K562 (cell line): ENCODE measurements around the gene WDR47. TPM values are rescaled to one million over a fixed set of nuclear protein-coding genes. Genes with fewer than 3 reads are reported as not detected.

Source experiments
- ATAC-seq: fragments of 200-7000 bp; cut with Tn5 transposase; 3 replicates; pipeline ENCODE4 v1.9.1; 2020; ENCODE audit warnings: moderate library complexity
- BruUV-seq: library from RNA; stranded (reverse); fragments of 400-500 nt; replicated peaks from 2 replicates; lab custom pipeline; 2021; lab: Mats Ljungman, UMichigan
- CTCF ChIA-PET: fragments of 300-600 bp; formaldehyde crosslinking; extraction: SDS; loops from one replicate; lab custom pipeline; 2021; ENCODE audit warnings: low intra/inter-chr PET ratio; lab: Yijun Ruan, JAX
- POLR2A ChIA-PET: fragments of 300-600, 350-650 bp; sonication (Branson Sonifier 250); formaldehyde crosslinking; extraction: SDS; loops from one replicate; lab custom pipeline; 2021; ENCODE audit warnings: antibody characterized with exemption, inconsistent platforms; lab: Yijun Ruan, JAX
- DNase-seq, 4 experiments: peaks; one replicate each; pipeline versions ENCODE4 v3.0.0 to v3.0.0-alpha.2; 2011 to 2018; ENCODE audit warnings: low spot score in 3 of 4, mixed read lengths in 3 of 4; ENCODE audit errors: extremely low read depth in 1 of 4
- FAIRE-seq: peaks from 2 replicates; lab custom pipeline; 2011; peaks lifted over from hg19 to GRCh38; lab: Jason Lieb, UNC
- H2AFZ ChIP-seq: 2 replicates; pipeline ENCODE4 v1.6.0; 2011; ENCODE audit warnings: low read depth, low read length, control low read depth, inconsistent platforms
- H3K27ac ChIP-seq: fragments of 200-600 bp; 3 replicates; pipeline ENCODE4 v1.8.0; 2011; ENCODE audit warnings: low read depth, mild to moderate bottlenecking, control low read depth, inconsistent platforms, low read length, moderate library complexity, mixed read lengths; ENCODE audit errors: extremely low read depth
- H3K27me3 ChIP-seq, 2 experiments: fragments of 300-600 bp in 1 of 2; 2 replicates in 1 of 2; 3 replicates in 1 of 2; pipeline versions ENCODE4 v1.6.0 to v1.8.0; 2011; ENCODE audit warnings: inconsistent platforms in 2 of 2, low read length in 2 of 2, mild to moderate bottlenecking in 1 of 2, mixed read lengths in 1 of 2, moderate library complexity in 1 of 2; ENCODE audit not compliant: control insufficient read depth in 2 of 2, insufficient read depth in 2 of 2
- H3K36me3 ChIP-seq: fragments of 300-600 bp; 3 replicates; pipeline ENCODE4 v1.8.0; 2011; ENCODE audit warnings: mild to moderate bottlenecking, low read length, inconsistent platforms; ENCODE audit not compliant: control insufficient read depth, insufficient read depth
- H3K4me1 ChIP-seq, 2 experiments: fragments of 200-600 bp in 1 of 2; replicated peaks in 1 of 2; 2 replicates in 1 of 2; 3 replicates in 1 of 2; pipeline versions ENCODE4 v1.5.1 to v1.8.0; 2011; ENCODE audit warnings: inconsistent platforms in 2 of 2, low read length in 2 of 2, mild to moderate bottlenecking in 1 of 2, mixed read lengths in 1 of 2, moderate library complexity in 1 of 2; ENCODE audit not compliant: control insufficient read depth in 2 of 2, insufficient read depth in 2 of 2
- H3K4me2 ChIP-seq: 2 replicates; pipeline ENCODE4 v1.6.1; 2011; ENCODE audit warnings: low read length, control low read depth, inconsistent platforms, mixed read lengths; ENCODE audit not compliant: insufficient read depth
- H3K4me3 ChIP-seq: fragments of 200-600 bp; sonication (generic), shearing (Covaris generic); 2 replicates; pipeline ENCODE4 v1.5.1; 2016; ENCODE audit warnings: control low read depth, inconsistent platforms
- H3K79me2 ChIP-seq: fragments of 200-600 bp; 3 replicates; pipeline ENCODE4 v1.8.0; 2011; ENCODE audit warnings: low read length, inconsistent platforms; ENCODE audit not compliant: control insufficient read depth, insufficient read depth
- H3K9ac ChIP-seq, 2 experiments: 2 replicates each; pipeline versions ENCODE4 v1.6.0 to v1.6.1; 2011; ENCODE audit warnings: low read depth in 2 of 2, low read length in 2 of 2, control low read depth in 1 of 2, inconsistent platforms in 1 of 2, mild to moderate bottlenecking in 1 of 2, mixed read lengths in 1 of 2; ENCODE audit not compliant: insufficient read depth in 1 of 2
- H3K9me1 ChIP-seq: one replicate; pipeline ENCODE4 v1.6.0; 2011; ENCODE audit warnings: inconsistent platforms, mild to moderate bottlenecking, low read length, moderate library complexity; ENCODE audit not compliant: control insufficient read depth, insufficient read depth
- H3K9me3 ChIP-seq: replicated peaks from 2 replicates; pipeline ENCODE4 v1.5.1; 2011; ENCODE audit warnings: low read depth, low read length, inconsistent platforms; ENCODE audit not compliant: control insufficient read depth, insufficient read depth
- H4K20me1 ChIP-seq: replicated peaks from 2 replicates; pipeline ENCODE4 v1.6.1; 2011; ENCODE audit warnings: low read length, inconsistent platforms, mixed read lengths; ENCODE audit not compliant: control insufficient read depth, insufficient read depth
- ELF1 ChIP-seq: fragments of 200-800 bp; sonication (Bioruptor generic); IDR thresholded peaks from 2 replicates; pipeline ENCODE4 v1.6.1; 2016; ENCODE audit warnings: missing genetic modification characterization, missing compliant biosample characterization
- ELF2 ChIP-seq: fragments of 250-450 bp; sonication (Bioruptor Pico); IDR thresholded peaks from 2 replicates; pipeline ENCODE4 v1.5.0; 2021; ENCODE audit warnings: mild to moderate bottlenecking
- GABPA ChIP-seq: fragments of 200-800 bp; sonication (Bioruptor generic); conservative IDR thresholded peaks from 2 replicates; pipeline ENCODE4 v1.6.1; 2016; ENCODE audit warnings: low read depth, missing genetic modification characterization, missing compliant biosample characterization
- IRF2 ChIP-seq: sonication (generic); formaldehyde crosslinking; IDR thresholded peaks from 2 replicates; pipeline ENCODE4 v1.8.1; 2022; ENCODE audit warnings: mild to moderate bottlenecking, missing genetic modification reagents
- XRCC3 ChIP-seq: fragments of 450-650 bp; IDR thresholded peaks from 2 replicates; pipeline ENCODE4 v1.6.1; 2017; ENCODE audit warnings: mild to moderate bottlenecking, moderate library complexity
- ZSCAN32 ChIP-seq: fragments of 450-650 bp; formaldehyde crosslinking; IDR thresholded peaks from 2 replicates; pipeline ENCODE4 v1.4.0; 2020; ENCODE audit warnings: mild to moderate bottlenecking, moderate library complexity
- WGBS: fragments of 100-300 bp; shearing (Covaris generic); methylation state at CpG from one replicate; pipeline ENCODE4 v1.1.6; 2016; ENCODE audit warnings: low coverage, mixed read lengths; ENCODE audit not compliant: insufficient coverage; ENCODE audit errors: missing lambda C conversion rate; 5-methylcytosine and 5-hydroxymethylcytosine counted together
- in situ Hi-C: fragments of 300-500 bp; cut with MboI; formaldehyde crosslinking; loops from 4 replicates; pipeline ENCODE4 v1.15.0; 2018; ENCODE audit warnings: inconsistent platforms, mixed read lengths
- intact Hi-C: fragments of 100-400 bp; cut with micrococcal nuclease; formaldehyde crosslinking; loops from 2 replicates; pipeline ENCODE4 v1.14.2; 2022
- polyA plus RNA-seq, 8 experiments: library from polyadenylated mRNA; depleted of rRNA in 4 of 8; stranded (reverse) in 5 of 8; unstranded in 3 of 8; fragments of >200 nt; fragmentation: Nextera tagmentation in 2 of 8; fragmentation: Illumina TruSeq in 1 of 8; extraction: Ambion mirVana in 2 of 8; extraction: Trizol in 1 of 8; gene quantifications; 2 replicates each; pipeline versions ENCODE4 v1.2.1 to v1.2.3, GENCODE V29; 2011 to 2014; ENCODE audit warnings: inconsistent platforms in 1 of 8, missing spikeins in 1 of 8
- total RNA-seq, 7 experiments: library from RNA; depleted of rRNA in 6 of 7; stranded (reverse); fragments of >200 nt in 6 of 7; fragmentation: Illumina TruSeq in 2 of 7; extraction: Trizol in 2 of 7; gene quantifications; 2 replicates each; pipeline versions ENCODE4 v1.2.1 to v1.2.3, GENCODE V29; 2011 to 2021; ENCODE audit warnings: low replicate concordance in 1 of 7
- TF ChIP-seq, protein P1 (sequence below), 2 experiments: fragments of 150-350 bp in 1 of 2; IDR thresholded peaks; 2 replicates each; pipeline ENCODE4 v1.6.1; 2012 to 2016; ENCODE audit warnings: low read depth in 2 of 2, low read length in 2 of 2, mild to moderate bottlenecking in 1 of 2, moderate library complexity in 1 of 2
- TF ChIP-seq, protein P2 (sequence below): fragments of 450-650 bp; formaldehyde crosslinking; IDR thresholded peaks from 2 replicates; pipeline ENCODE4 v1.4.0; 2022; ENCODE audit warnings: mild to moderate bottlenecking, moderate library complexity

Gene WDR47
- total and polyA plus RNA-seq, 9 of the 15 experiments (the other 6 are each of a cell fraction or from before 2014, with no cell fraction given) = 1.3 to 10.1 (median 4.9) TPM

DNA sequence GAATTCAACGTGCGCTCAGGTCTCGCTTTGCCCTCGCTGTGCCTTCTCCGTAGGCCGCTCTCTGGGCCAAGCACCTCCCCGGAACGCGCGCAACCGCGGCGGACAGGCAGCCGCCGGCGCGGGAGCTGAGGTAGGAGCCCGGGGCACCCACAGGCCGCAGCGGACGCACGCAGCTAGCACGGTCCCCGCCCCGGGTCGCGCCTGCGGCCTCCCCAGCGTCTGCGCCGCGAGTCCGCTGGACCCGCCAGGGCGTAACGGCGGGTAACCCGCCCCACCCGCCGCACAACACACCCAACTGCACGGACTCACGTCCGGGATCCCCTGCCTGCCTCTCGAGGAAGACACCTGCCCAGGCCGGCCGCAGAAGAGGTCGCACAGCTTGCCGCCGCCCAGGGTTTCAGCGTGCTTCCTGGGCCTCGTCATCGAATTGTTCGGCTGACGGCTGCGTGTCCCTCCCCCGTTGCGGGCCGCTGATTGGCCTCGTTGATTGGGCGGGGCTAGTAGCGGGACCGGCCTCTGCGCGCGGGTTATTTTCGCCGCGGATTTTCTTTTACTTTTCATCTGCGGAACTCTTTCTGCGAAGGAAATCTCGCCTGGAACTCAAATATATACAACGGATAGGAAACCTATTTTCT, 78.7 kb downstream of the WDR47 start, which contains the start of gene CLCC1 (continued):
- TF ChIP-seq, protein P1, sequence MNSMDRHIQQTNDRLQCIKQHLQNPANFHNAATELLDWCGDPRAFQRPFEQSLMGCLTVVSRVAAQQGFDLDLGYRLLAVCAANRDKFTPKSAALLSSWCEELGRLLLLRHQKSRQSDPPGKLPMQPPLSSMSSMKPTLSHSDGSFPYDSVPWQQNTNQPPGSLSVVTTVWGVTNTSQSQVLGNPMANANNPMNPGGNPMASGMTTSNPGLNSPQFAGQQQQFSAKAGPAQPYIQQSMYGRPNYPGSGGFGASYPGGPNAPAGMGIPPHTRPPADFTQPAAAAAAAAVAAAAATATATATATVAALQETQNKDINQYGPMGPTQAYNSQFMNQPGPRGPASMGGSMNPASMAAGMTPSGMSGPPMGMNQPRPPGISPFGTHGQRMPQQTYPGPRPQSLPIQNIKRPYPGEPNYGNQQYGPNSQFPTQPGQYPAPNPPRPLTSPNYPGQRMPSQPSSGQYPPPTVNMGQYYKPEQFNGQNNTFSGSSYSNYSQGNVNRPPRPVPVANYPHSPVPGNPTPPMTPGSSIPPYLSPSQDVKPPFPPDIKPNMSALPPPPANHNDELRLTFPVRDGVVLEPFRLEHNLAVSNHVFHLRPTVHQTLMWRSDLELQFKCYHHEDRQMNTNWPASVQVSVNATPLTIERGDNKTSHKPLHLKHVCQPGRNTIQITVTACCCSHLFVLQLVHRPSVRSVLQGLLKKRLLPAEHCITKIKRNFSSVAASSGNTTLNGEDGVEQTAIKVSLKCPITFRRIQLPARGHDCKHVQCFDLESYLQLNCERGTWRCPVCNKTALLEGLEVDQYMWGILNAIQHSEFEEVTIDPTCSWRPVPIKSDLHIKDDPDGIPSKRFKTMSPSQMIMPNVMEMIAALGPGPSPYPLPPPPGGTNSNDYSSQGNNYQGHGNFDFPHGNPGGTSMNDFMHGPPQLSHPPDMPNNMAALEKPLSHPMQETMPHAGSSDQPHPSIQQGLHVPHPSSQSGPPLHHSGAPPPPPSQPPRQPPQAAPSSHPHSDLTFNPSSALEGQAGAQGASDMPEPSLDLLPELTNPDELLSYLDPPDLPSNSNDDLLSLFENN (IDR thresholded peaks at IDR 0.05; ENCODE audit: low read depth in 2 of 2, low read length in 2 of 2) = no peak
- TF ChIP-seq ZSCAN32 (CRISPR knock-in tag) (no peak), IRF2 (CRISPR knock-in tag) (peak; percentile 88; the same call in 1 of the 2 replicates)

DNA sequence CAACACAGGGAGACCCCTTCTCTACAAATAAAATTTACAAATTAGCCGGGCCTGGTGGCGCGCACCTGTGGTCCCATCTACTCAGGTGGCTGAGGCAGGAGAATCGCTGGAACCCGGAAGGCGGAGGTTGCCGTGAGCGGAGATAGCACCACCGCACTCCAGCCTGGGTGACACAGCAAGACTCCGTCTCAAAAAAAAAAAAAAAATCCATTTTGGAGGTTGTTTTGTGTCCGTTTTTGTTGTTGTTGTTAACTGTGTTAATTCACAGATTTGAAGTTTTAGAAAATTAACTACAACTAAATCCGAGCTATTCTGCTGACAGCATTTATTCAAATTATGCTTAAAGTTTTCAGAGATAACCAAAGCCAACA, 79.2 kb downstream of the WDR47 start:
- ChIA-PET CTCF (interaction anchor here (0.7 to 1.2 kb wide), 2 partner anchors 137 to 432 kb away, joined by 3 to 8 read pairs; no protein-coding TSS in a partner anchor), POLR2A (interaction anchor here (0.6 to 3.2 kb wide), 10 partner anchors 9 to 258 kb away, joined by 3 to 36 read pairs (median 6); partner anchors contain the start of gene WDR47)
- H3K9me3 ChIP-seq = no peaks in the 10 kb centered on the region
- ATAC-seq = peak; percentile 73
- peaks cover 56% of the 10 kb centered on the region for H3K79me2 ChIP-seq
- H3K36me3 ChIP-seq = peaks cover 27% of the 10 kb centered on the region
- peak overlapping the region; percentile 90 to 96 for H3K9ac ChIP-seq
- H3K4me2 ChIP-seq = peak overlapping the region; percentile 82
- H3K27me3 ChIP-seq = no peaks in the 10 kb centered on the region
- H3K9me1 ChIP-seq = no peaks in the 10 kb centered on the region
- peaks cover 12 to 14% of the 10 kb centered on the region in 2 experiments; a peak in 4 of 5 replicates for H3K4me1 ChIP-seq
- H4K20me1 ChIP-seq = peaks cover 15% of the 10 kb centered on the region
- peak; percentile 64 for FAIRE-seq
- H2AFZ ChIP-seq = peak overlapping the region; percentile 91
- in situ Hi-C loops = no loop called here
- peak overlapping the region; percentile 65 for H3K4me3 ChIP-seq
- peak overlapping the region; percentile 91 for H3K27ac ChIP-seq
- TSS peak; percentile 40 for BruUV-seq
- peak in 1 of 4 experiments; percentile 76 for DNase-seq
- 0% methylated on average over 12 of the region's 12 CpGs for WGBS
- intact Hi-C loops = loop anchor here (5.0 kb wide), 3 partner anchors 50 to 150 kb away; partner anchors contain the start of genes ELAPOR1 and WDR47
- TF ChIP-seq GABPA (tag) (peak; percentile 62; the same call in 1 of the 2 replicates), ELF2 (CRISPR knock-in tag) (0 out of 2 replicates have a peak, but pooled peaks have one; percentile 30), ELF1 (tag) (peak; percentile 80), XRCC3 (no peak)
- TF ChIP-seq, protein P2, sequence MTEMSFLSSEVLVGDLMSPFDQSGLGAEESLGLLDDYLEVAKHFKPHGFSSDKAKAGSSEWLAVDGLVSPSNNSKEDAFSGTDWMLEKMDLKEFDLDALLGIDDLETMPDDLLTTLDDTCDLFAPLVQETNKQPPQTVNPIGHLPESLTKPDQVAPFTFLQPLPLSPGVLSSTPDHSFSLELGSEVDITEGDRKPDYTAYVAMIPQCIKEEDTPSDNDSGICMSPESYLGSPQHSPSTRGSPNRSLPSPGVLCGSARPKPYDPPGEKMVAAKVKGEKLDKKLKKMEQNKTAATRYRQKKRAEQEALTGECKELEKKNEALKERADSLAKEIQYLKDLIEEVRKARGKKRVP (CRISPR knock-in tag) = no peak
